HL-60/S4 treated with phorbol 12-myristate 13-acetate at 8.2 ng/mL for 4 days and 3 days (cell line): ENCODE data around the gene GH2.
"Not testable (repeated sequence)": the region's sequence is repeated elsewhere in the genome, so short reads cannot be mapped to it uniquely, and the experiment has no call there.

Experiments
- in situ Hi-C: fragments of 300-500 bp; cut with MboI; formaldehyde crosslinking; loops from 2 replicates; pipeline ENCODE4 v1.15.0; 2022; ENCODE audit warnings: low sequenced_read_pairs

Gene GH2

DNA sequence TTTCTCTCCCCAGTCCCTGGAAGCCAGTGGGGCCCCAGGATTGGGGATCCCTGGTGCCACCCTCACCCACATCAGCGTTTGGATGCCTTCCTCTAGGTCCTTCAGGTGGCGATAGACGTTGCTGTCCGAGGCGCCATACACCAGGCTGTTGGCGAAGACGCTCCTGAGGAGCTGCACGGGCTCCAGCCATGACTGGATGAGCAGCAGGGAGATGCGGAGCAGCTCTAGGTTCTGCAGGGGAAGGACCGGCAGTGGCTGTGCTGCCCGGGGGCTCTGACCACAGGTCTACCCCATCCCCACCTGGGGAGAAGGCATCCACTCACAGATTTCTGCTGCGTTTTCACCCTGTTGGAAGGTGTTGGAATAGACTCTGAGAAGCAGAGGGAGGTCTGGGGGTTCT is 1.0 kb downstream of the GH2 start:
- in situ Hi-C loops = no loop called here

DNA sequence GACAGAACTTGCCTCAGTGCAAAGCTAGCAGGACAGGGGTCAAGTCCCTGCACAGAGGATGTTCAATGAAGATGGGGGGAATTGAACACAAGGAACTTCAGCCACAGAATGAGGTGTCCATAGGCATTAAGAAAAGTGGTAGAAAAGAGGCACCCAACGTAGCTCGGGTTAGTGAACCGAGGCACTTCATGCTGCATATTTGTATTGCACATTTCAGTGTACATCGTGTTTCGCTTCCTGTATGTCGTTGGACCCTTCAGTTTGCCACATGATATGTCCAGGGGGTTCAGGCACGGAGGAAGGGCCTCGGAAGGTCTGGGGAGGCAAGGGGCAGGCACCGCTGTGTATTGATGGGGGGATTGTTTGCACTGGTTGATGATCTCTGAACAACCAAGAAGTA is 3.3 kb downstream of the GH2 start:
- in situ Hi-C loops = not testable (repeated sequence)

DNA sequence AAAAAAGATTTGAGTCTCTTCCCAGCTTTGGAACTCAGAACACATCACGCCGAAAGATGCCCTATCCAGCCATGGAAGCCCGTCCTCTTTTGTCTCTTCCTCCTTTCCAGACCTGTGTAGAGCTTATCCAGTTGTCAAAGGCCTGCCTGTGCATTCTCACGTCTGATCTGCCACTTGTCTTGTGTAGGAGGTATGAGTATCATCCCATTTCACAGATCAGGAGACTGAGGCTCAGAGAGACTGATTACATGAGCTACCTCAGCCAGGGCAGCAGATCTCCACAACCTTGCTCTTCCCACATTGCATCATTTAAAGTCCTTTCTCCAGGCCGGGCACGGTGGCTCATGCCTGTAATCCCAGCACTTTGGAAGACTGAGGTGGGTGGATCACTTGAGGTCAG is 7.1 kb downstream of the GH2 start:
- in situ Hi-C loops = not testable (repeated sequence)

DNA sequence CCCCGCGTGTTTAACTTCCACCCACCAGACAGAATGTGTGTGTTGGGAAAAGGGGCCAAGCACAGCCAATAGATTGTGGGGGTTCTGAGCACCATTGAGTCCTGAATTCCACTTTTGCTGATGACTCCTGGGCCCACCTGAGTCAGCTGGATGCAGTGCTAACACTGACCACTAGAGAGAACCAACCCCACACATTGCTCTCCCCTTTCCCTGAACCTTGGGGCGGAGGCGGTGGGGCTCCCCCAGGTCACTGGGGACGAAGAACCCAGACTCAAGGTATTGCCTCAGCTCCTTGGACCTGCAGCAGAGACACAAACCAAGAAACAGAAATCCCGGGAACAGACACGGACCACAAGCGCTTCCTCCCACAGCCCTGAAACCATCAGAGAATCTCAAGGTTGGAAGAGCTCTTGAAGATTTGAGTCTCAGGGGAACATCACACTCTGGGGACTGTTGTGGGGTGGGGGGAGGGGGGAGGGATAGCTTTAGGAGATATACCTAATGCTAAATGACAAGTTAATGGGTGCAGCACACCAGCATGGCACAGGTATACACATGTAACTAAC is 7.6 kb downstream of the GH2 start:
- in situ Hi-C loops = not testable (repeated sequence)

DNA sequence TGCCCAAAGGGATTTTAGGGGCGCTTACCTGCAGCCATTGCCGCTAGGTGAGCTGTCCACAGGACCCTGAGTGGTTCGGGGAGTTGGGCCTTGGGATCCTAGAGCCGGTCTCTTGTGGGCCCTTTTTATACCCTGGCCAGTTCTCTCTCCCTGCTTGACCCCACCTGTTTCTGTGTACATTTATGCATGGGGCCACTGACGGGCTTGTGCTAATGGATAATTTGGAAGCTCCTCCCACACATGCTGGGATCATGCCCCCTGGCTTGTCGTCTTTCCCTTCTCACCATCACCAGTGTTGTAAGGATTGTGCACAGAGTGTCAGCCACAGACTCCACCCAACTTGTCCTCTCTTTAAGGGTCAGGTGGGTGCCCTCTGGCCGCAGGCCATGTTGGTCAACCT is 8.2 kb downstream of the GH2 start, which contains the start of gene CSH2:
Gene CSH2, minus strand, starts transcription at position 101 of the 400 bp plus-strand sequence. Its CDS starts 63 bp downstream, at position 38.
- in situ Hi-C loops = not testable (repeated sequence)

DNA sequence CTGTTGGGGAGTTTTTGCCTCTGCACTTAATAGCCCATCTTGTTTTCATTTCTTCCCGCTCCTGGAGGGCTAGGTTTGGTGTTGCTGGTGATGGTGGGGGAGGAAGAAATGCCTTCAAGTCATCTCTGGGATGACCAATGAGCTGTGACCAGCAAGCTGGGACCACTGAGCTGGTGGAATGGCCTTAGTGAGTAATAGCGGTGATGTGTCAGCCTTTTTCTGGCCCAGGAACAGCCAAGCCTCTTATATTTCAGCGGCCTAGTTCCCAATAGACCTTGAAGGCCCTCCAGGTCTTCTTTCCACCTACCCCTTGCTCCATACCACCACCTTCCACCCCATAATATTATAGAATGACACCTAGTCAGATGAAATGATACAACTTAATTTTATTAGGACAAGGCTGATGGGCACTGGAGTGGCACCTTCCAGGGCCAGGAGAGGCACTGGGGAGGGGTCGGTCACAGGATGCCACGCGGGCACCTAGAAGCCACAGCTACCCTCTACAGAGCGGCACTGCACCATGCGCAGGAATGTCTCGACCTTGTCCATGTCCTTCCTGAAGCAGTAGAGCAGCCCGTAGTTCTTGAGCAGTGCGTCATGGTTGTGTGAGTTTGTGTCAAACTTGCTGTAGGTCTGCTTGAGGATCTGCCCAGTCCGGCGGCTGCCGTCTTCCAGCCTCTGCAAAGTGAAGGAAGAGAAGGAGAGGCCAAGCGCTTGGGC is 9.9 kb downstream of the GH2 start:
- in situ Hi-C loops = not testable (repeated sequence)

DNA sequence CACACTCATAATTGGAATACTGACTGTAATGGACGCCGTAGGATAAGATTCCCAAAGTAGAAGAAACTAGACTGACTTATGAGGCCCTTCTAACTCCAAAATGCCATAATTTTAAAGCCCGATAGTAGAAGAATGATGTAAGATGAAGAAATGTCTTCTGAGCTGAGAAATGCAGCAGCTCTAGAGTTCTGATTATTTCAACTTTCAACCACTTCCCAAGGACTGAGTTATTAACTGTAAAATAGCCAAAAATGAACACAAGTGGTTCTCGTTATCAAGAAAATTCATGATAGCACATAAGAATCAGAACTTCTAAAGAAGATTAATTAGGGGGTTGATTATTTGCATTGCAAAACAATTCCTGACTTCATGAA is 11.5 kb downstream of the GH2 start:
- in situ Hi-C loops = not testable (repeated sequence)

DNA sequence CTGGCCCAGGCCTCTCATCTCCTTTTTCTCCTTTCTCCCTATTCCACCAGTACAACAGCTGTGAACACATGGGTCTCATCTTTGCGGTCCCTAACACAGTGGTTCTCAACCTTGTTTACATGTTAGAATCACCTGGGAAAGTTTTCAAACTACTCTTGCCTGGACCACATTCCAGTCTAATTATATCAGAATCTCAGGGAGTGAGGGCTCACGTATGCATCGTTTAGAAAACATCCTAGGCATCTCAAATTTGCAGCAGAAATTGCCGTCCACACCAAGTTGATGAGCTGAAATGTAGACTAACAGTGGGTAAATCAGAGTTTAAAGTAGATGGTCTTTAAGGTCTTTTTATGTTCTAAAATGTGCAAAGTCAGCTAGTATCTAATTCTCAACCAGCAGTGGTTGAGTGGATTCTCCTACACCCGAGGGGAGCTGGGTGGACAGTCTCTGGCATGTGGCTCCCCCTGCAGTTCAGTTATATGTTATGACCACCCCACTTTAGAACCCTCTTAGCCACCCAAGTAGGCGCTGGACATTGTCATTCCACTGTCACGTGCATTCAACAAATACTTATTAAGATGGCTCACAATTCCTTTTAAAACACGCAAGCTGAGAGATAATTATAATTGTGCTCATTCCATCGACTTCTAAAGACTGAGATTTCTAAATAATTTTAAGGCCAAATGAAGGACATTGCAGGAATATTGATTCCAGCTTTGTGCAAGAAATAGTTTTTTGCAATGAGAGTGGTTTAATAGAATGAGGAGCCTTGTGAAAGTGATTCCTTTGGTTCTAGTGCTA is 12.1 kb downstream of the GH2 start:
- in situ Hi-C loops = not testable (repeated sequence)

DNA sequence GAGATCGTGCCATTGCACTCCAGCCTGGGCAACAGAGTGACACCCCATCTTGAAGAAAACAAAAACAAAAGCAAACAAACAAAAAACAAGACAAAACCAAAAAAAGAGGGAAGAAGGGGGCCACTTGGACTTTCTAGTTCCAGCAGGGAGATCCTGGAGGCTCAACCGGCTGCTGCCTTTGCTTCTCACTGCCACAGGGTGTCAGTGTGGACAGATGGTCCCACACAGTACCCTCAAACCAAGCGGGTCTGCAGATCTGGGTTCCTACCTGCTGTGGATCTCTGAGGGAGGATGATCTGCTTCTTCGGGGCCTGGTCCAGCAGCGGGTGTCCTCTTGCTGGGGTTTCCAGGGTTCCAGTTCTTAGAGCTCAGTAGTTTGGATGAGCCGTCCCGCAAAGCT is 15.1 kb downstream of the GH2 start:
- in situ Hi-C loops = not testable (repeated sequence)

DNA sequence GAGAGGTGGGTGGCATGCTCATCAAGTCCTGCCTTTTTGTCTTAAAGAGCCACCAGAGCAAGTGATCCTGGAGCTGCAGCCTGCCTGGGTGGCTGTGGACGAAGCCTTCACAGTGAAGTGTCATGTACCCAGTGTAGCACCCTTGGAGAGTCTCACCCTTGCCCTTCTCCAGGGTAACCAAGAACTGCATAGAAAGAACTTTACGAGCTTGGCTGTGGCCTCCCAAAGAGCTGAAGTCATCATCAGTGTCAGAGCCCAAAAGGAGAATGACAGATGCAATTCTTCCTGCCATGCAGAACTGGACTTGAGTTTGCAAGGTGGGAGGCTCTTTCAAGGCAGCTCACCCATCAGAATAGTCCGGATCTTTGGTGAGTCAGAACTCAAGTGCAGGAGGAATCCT is 22.5 kb downstream of the GH2 start:
- in situ Hi-C loops = no loop called here

DNA sequence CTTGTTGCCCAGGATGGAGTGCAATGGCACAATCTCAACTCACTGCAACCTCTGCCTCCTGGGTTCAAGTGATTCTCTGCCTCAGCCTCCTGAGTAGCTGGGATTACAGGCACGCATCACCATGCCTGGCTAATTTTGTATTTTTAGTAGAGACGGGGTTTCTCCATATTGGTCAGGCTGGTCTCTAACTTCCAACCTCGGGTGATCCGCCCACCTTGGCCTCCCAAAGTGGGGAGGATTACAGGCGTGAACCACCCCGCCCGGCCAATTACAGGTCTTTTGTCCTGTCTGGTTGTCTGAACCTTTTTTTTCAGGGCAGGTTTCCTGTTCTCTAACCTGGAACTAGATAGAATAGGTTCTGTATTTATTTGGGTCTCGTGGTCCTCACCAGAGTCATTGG is 25.3 kb downstream of the GH2 start:
- in situ Hi-C loops = not testable (repeated sequence)

DNA sequence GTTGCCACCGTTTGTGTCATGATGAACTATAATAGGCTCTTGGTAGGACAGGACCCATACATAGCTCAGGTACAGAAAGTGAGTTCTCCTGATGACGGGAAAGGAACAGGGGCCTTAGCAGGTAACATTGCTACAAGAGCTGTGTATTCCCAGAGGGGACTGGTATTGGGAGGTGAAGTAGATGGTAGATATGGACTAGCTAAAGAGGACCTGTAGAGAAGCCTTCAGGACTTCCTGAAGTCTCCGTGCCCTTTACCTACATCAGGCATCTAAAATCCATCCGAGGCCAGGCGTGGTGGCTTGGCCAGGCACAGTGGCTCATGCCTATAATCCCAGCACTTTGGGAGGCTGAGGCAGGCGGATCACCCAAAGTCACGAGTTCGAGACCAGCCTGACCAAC is 26.6 kb downstream of the GH2 start:
- in situ Hi-C loops = no loop called here

DNA sequence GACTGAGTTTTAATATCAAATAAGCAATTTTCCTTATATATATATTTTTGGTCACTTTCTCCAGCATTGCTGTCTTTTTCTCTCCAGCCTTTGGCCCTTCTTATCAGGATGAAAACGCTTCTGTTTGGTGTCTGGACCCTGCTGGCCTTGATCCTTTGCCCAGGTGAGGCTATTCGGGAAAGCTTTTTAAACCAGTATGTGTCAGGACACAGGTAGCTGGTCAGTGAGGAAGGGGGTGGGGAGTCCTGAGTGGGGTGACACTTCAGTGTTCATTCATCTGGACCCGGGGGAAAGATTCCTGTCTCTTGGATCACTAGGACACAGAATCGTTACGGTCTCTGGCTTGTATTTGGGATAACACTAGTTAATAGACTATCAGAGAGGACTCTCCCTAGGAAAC is 27.0 kb downstream of the GH2 start:
- in situ Hi-C loops = no loop called here

DNA sequence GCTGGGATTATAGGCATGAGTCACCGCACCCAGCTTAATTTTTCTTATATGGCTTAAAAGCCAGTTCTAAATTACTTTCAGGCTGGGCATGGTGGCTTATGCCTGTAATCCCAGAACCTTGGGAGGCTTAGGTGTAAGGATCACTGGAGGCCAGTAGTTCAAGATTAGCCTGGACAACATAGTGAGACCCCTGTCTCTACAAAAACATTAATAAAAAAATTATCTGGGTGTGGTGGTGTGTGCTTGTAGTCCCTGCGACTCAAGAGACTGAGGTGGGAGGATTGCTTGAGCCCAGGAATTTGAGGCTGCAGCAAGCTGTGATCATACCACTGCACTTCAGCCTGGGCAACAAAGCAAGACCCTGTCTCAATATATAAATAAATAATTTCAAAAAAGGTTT is 28.5 kb downstream of the GH2 start:
- in situ Hi-C loops = no loop called here

DNA sequence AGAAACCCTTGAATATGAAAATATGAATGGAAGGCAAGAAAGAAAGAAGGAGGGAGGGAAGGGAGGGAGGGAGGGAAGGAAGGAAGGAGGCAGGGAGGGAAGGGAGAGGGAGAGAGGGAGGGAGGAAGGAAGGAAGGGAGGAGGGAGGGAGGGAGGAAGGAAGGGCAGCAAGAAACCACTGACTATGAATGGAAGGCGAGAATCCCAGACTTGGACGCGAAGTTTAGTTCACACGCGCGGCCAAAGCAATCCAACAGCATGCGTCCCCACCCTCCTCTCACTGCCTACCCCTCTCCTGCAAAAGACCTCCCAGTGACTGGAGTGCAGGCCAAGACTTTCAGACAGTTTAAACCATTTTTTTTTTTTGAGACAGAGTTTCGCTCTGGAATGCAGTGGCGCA is 31.3 kb downstream of the GH2 start:
- in situ Hi-C loops = no loop called here

DNA sequence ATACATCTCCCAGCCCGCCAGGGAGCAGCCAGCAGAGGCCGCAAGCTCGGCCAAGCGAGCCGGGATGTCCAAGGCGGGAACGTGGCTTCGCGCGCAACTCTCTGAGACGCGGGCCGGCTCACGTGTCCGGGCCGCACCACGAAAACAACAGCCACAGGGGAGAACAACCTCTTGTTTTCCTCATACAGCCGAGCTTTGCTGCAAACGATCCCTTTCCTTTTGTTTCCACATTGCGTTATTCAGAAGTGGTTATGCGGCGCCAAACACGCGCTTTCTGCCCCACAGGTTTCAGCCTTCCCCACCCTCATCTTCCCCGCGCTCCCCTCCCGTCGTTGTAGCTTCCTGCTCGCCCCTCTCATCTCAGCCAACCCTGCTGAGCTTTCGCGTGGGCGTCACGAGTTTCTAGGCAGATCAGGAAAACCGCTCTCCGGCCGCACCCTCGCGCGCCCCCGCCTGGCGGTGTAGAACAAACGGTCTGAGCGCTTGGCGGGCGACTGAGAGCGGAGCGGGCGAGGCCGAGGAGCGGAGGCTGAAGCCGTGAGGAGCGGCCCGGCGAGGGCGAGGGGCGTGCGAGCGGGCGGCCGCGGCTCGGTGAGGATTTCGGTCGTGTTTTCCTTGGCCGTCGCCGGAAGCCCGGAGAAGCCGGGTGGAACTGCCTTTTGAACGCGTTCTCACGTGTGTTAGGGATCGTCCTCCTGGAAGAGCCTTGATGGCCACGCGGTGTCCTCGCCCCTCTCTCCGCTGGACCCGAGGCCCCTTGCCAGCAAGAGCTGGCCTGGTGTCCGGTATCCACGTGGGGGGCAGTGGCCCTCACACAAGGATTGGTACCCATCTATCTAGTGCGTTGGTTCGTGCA is 32.7 kb downstream of the GH2 start:
- in situ Hi-C loops = no loop called here

DNA sequence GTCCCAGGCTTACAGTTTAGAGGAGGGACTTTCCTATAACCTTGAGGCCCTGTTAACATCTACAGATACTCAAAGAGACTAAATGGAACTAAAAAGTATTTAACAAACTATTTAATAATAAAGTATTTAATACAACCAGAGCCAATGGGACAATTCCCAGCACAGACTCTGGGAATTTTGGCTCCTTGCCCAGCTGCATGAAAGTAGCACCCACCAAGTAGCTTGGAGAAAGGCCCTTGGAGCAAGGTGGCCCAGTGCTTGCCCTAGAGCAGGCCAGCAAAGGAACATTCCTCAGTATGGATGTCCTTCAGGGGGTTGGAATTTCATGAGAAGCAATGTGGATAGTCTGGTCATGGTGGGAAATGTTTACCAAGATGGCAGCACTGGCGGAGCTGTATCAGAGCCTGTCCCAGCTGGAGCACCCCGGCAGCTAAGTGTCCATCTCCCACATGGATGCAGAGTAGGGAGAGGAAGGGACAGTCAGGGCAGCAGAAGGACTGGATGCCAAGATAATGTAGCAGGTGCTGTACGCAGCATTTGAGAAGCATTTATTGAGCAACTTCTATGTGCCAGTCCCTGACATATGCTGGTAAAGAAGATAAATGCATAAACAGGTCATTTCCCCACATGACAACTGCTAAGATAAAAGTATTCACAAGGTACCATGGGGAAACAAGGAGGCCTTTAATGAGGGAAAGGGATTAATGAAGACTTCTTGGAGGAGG is 34.1 kb downstream of the GH2 start:
- in situ Hi-C loops = no loop called here

DNA sequence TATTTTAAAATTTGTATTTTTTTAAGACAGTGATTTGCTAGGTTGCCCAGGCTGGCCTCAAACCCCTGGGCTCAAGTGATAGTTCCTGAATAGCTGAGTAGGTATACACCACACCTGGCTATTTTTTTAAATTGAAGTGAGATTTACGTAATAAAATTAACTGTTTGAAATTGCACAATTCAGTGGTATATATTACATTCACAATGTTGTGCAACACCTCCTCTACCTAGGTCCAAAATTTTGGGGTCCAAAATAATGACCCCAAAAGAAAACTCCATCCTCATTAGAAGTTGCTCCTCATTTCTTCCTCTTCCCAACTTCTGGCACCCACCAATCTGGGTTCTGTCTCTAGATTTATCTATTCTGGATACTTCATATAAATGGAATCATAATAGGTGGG is 36.2 kb downstream of the GH2 start:
- in situ Hi-C loops = no loop called here

DNA sequence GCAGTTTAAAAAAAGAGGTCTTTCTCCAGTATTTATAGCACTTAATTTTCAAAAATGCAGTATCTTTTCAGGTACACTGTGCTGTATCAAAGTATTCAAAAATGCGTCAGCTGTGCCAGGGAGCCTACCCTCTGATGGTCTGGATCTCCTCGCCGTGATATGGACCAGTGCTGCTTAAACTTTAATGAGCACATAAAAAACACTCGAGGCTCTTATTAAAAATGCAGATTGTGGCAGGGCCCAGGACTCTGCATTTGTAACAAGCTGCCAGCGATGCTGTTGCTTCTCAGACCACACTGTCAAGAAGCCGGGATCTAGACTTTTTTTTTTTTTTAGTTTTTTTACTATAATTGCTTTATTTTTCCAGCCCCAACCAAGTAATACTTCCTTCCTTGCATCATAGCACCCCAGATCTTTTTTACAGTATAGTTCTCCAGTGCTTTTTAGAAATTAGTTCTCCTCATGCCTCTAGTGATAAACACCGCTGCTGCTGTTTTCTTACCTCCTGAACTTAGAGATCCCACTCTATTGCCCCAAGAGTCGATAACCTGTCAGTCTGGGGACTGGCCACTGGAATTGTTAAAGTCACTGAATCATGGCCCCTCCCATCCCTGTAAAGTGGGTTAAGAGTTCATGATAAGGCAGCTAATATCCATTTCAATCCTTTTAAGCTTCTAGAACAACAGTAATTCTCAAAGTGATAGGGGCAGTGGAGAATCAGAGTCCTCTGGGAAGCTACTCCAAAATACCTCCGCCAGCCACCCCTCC is 37.6 kb downstream of the GH2 start:
- in situ Hi-C loops = no loop called here

DNA sequence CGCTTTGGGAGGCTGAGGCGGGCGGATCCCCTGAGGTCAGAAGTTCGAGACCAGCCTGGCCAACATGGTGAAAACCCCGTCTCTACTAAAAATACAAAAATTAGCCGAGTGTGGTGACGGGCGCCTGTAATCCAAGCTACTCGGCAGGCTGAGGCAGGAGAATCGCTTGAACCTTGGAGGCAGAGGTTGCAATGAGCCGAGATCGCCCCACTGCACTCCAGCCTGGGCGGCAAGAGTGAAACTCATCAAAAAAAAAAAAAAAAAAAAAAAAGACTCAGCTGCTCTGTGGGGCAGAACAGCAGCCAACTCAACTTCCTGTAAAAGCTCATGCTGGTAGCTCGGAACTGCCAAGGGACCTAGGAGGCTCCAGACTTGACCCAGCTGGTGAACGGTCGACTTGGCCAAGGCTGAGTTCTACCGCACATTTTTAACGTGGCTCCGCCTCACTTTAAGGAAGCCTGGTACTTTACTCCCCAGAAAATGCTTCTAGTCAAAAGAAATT is 38.3 kb downstream of the GH2 start:
- in situ Hi-C loops = not testable (repeated sequence)
